GM18498 (cell line): Measurements from ENCODE around the gene CARMIL1.
"Not testable (repeated sequence)": the region's sequence is repeated elsewhere in the genome, so short reads cannot be mapped to it uniquely, and the experiment has no call there.

Experiments used
- ATAC-seq: cut with Tn5 transposase; IDR thresholded peaks from one replicate; pipeline ENCODE4 v1.9.1; 2021; ENCODE audit warnings: mild to moderate bottlenecking, moderate library complexity; ENCODE audit not compliant: unreplicated experiment

CARMIL1 gene

GRCh38 chr6:25275436-25275835 lies 3.7 kb upstream of the CARMIL1 start:
- no peak for ATAC-seq

GRCh38 chr6:25277386-25277785 lies 1.8 kb upstream of the CARMIL1 start:
- no peak for ATAC-seq

- no peak for ATAC-seq
Observed at GRCh38 chr6:25277857-25278256, 1.3 kb upstream of the CARMIL1 start.

- ATAC-seq = peak; percentile 26
Observed at GRCh38 chr6:25278261-25278913, 787 bp upstream of the CARMIL1 start.

- no peak for ATAC-seq
Observed at GRCh38 chr6:25279748-25280343, 672 bp downstream of the CARMIL1 start.

GRCh38 chr6:25280344-25281074 lies 1.3 kb downstream of the CARMIL1 start:
- no peak for ATAC-seq

- no peak for ATAC-seq
Observed at GRCh38 chr6:25286891-25287290, 7.7 kb downstream of the CARMIL1 start.

- ATAC-seq = no peak
Observed at GRCh38 chr6:25287941-25288340, 8.8 kb downstream of the CARMIL1 start.

- no peak for ATAC-seq
Observed at GRCh38 chr6:25288518-25288917, 9.3 kb downstream of the CARMIL1 start.

GRCh38 chr6:25290306-25291060 lies 11.3 kb downstream of the CARMIL1 start:
- ATAC-seq = no peak

- no peak for ATAC-seq
Observed at GRCh38 chr6:25292384-25292783, 13.2 kb downstream of the CARMIL1 start.

- ATAC-seq = no peak
Observed at GRCh38 chr6:25295651-25296050, 16.5 kb downstream of the CARMIL1 start.

- no peak for ATAC-seq
Observed at GRCh38 chr6:25296217-25296905, 17.2 kb downstream of the CARMIL1 start.

- ATAC-seq = no peak
Observed at GRCh38 chr6:25297039-25297441, 17.9 kb downstream of the CARMIL1 start.

GRCh38 chr6:25297823-25298522 lies 18.8 kb downstream of the CARMIL1 start:
- ATAC-seq = no peak

GRCh38 chr6:25298523-25298865 lies 19.3 kb downstream of the CARMIL1 start:
- not testable (repeated sequence) for ATAC-seq

- no peak for ATAC-seq
Observed at GRCh38 chr6:25301362-25301761, 22.2 kb downstream of the CARMIL1 start.

GRCh38 chr6:25302151-25302550 lies 23.0 kb downstream of the CARMIL1 start:
- no peak for ATAC-seq

GRCh38 chr6:25302677-25303128 lies 23.5 kb downstream of the CARMIL1 start:
- no peak for ATAC-seq

GRCh38 chr6:25303254-25303653 lies 24.1 kb downstream of the CARMIL1 start:
- ATAC-seq = no peak
